Measurements from ENCODE around the gene ABTB2. TPM values are rescaled to one million over a fixed set of nuclear protein-coding genes. Genes with fewer than 3 reads are reported as not detected.

Gene ABTB2
- total RNA-seq, 6 donors from 2014 or later, result 1.4 to 6.8 (median 4.7) TPM

DNA sequence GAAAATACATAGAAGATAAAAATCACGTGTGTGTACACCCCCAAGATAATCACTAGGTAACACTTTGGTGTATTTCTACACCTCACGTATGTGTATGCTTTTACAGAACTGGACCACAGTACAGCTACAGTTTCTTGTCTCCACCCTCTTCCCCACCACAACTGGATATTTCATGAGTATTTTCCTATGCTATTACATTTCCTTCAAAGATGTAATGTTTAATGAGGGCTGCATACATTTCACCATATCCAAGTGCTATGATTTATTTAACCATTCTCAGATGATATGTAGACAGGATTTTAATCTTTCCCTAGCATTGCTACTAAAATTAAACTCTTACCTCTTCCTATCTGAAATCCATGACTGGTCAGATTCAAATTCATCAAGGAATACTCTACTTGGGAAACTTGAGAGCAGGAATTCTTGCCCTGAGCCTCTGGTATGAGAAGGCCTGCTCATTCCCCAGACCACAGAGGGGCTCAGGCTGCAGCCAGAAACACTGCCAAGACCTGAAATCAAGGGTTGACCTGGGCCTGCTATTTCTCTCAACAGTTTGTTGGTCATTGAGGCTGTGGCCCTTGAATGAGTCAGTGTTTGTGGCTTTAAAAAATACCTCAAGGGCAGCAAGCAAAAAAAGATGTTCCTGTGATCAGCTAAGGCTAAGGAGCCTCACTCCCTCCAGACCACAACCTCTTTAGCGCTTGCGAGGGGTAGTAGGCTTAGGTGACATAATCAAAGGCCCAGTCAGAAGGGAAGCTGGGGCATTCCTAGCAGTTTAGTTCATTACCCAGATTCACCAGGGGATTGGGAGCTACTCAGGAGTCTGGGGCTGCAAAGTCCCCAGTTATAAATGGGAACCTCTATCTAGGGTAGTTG, 55.5 kb downstream of the ABTB2 start:
- no peaks in the 10 kb centered on the region for H3K9me3 ChIP-seq
- 72 to 79% methylated on average over 3 to 4 of the region's 4 CpGs for WGBS, 2 donors
- DNase-seq (no peak), ATAC-seq (ENCODE audit: low FRiP score in 2 of 2) (peak in 1 of 2 donors; percentile 64)
- TF ChIP-seq EP300 (IDR thresholded peaks at IDR 0.05) (no peak), POLR2A (IDR thresholded peaks at IDR 0.05) (no peak), POLR2AphosphoS5 (IDR thresholded peaks at IDR 0.05) (no peak)
- TF ChIP-seq, protein P1, sequence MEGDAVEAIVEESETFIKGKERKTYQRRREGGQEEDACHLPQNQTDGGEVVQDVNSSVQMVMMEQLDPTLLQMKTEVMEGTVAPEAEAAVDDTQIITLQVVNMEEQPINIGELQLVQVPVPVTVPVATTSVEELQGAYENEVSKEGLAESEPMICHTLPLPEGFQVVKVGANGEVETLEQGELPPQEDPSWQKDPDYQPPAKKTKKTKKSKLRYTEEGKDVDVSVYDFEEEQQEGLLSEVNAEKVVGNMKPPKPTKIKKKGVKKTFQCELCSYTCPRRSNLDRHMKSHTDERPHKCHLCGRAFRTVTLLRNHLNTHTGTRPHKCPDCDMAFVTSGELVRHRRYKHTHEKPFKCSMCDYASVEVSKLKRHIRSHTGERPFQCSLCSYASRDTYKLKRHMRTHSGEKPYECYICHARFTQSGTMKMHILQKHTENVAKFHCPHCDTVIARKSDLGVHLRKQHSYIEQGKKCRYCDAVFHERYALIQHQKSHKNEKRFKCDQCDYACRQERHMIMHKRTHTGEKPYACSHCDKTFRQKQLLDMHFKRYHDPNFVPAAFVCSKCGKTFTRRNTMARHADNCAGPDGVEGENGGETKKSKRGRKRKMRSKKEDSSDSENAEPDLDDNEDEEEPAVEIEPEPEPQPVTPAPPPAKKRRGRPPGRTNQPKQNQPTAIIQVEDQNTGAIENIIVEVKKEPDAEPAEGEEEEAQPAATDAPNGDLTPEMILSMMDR (IDR thresholded peaks at IDR 0.05), result no peak
- no peaks in the 10 kb centered on the region for H3K36me3 ChIP-seq
- H3K4me3 ChIP-seq, result no peak overlapping the region
- H3K27me3 ChIP-seq, result no peaks in the 10 kb centered on the region
- no peaks in the 10 kb centered on the region for H3K4me1 ChIP-seq
- H3K27ac ChIP-seq, result no peak overlapping the region

DNA sequence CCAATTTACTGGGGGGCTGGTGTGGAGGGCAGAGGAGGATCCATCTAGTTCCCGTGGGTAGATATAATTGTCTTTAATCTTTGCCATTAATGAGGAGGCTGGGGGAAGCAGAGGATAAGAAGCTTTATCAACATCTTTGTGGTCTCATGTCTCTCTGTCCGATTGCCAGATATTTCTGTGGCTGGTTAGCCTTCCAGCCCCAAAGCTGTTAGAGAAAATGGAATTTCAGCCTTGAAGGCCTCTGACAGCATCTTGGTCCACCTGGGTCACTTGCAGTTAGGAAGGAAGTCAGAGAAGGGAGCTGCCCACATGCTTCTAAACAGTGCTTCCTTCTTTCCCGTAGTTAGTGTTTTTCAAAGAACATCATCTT, 56.9 kb downstream of the ABTB2 start:
- no peak overlapping the region for H3K27ac ChIP-seq
- H3K27me3 ChIP-seq, result no peaks in the 10 kb centered on the region
- no peaks in the 10 kb centered on the region for H3K9me3 ChIP-seq
- no peaks in the 10 kb centered on the region for H3K36me3 ChIP-seq
- H3K4me1 ChIP-seq, result no peaks in the 10 kb centered on the region
- DNase-seq (no peak), ATAC-seq (ENCODE audit: low FRiP score in 2 of 2) (no peak)
- H3K4me3 ChIP-seq, result no peak overlapping the region
- 49 to 50% methylated on average over 3 of the region's 3 CpGs for WGBS, 2 donors
- TF ChIP-seq, protein P1 (IDR thresholded peaks at IDR 0.05), result no peak
- TF ChIP-seq POLR2AphosphoS5 (IDR thresholded peaks at IDR 0.05), result no peak
- no peak for TF ChIP-seq EP300 (IDR thresholded peaks at IDR 0.05)
- no peak for TF ChIP-seq POLR2A (IDR thresholded peaks at IDR 0.05)

DNA sequence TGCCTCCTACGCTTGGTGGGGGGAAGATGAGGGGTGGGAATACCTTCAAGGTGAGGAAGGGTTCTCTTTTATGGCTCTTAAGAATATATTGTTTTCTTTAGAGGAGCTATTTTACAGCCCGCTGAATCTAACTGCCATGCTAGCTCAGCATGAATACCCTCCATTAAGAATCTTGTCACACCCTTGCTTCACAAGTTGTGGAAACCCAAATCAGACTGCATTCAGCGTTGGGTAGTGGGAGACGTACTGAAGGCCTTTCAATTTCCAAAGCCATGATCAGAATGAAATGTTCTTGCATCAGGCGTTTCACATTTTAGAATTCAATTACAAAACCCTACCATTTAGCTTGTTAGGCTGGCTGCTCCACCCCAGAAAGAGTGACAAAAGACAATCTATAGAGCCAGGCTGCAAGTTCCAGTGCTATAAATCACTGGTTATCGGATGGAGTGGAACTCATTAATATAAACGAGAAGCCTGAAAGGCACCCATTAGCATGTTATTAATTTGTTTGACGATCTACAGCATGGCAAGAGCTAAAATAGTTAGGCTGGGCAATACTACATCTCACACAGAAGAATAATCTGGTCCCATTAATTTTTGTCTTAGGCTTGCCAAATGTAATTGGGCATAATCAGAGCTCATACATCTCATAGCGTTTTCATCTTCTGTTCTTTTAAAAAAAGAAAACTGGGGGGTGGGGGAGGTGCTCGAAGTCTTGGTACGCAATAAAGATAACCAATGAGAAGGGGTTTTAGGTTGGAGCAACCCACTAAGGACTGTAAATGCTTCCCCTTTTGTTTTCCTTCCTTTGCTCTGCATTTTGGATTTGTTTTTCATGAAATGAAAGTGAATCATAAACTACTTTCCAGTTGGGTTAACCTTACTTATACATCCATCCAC, 57.5 kb downstream of the ABTB2 start:
- H3K27ac ChIP-seq, result no peak overlapping the region
- H3K4me3 ChIP-seq, result no peak overlapping the region
- H3K36me3 ChIP-seq, result no peaks in the 10 kb centered on the region
- no peaks in the 10 kb centered on the region for H3K9me3 ChIP-seq
- H3K27me3 ChIP-seq, result no peaks in the 10 kb centered on the region
- 83 to 86% methylated on average over 11 of the region's 11 CpGs for WGBS, 2 donors
- ATAC-seq (ENCODE audit: low FRiP score in 2 of 2) (no peak), DNase-seq (no peak)
- no peaks in the 10 kb centered on the region for H3K4me1 ChIP-seq
- TF ChIP-seq, protein P1 (IDR thresholded peaks at IDR 0.05), result no peak
- TF ChIP-seq EP300 (IDR thresholded peaks at IDR 0.05), result no peak
- TF ChIP-seq POLR2A (IDR thresholded peaks at IDR 0.05), result no peak
- TF ChIP-seq POLR2AphosphoS5 (IDR thresholded peaks at IDR 0.05), result no peak

DNA sequence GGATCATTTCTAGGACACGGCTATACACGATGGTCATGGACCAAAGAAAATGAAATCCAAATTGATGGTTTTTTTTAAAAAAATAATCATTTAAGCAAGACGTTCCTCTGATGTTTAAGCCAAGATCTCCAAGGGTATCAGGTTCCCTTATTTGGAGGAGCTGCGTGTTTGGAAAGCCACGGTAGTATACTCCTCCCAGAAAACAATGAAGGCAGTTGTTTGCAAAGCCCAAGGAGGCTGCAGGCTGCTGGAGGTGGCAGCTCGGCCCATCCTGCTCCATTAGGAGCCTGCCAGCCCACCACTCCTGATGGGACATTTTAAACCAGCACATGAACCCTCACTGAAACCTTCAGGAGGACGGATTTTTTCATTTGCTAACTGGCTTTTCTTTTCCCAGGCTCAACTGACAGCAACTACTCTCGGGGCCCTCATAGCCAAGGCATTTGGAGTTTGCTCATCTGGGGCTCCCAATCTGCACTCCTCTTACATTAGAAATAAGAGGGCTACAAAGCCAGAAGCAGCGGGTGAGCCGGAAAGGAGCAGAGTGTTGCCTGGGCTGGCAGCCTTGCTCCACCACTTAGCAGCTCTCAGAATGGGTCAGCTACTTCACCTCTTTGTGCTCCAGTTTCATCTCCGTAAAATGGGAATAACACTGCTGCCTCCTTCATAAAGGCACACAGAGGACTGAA, 58.4 kb downstream of the ABTB2 start:
- Histone ChIP-seq H3K4me1 (no peaks in the 10 kb centered on the region), H3K27ac (no peak overlapping the region), H3K9me3 (no peaks in the 10 kb centered on the region), H3K36me3 (no peaks in the 10 kb centered on the region), H3K4me3 (no peak overlapping the region), H3K27me3 (no peaks in the 10 kb centered on the region)
- DNase-seq (no peak), ATAC-seq (ENCODE audit: low FRiP score in 2 of 2) (no peak)
- TF ChIP-seq, protein P1 (IDR thresholded peaks at IDR 0.05), result no peak
- TF ChIP-seq POLR2AphosphoS5 (IDR thresholded peaks at IDR 0.05), result no peak
- TF ChIP-seq EP300 (IDR thresholded peaks at IDR 0.05), result no peak
- TF ChIP-seq POLR2A (IDR thresholded peaks at IDR 0.05), result no peak
- 77 to 79% methylated on average over 11 of the region's 11 CpGs for whole genome bisulfite sequencing, 2 donors

Data from upper lobe of left lung (tissue), 6 donors.